NB4 (cell line): Measurements from ENCODE around the gene SHISA6.

Source experiments
- DNase-seq: peaks from one replicate; pipeline ENCODE4 v3.0.0; 2010; ENCODE audit warnings: low read depth
- H3K4me3 ChIP-seq: one replicate; pipeline ENCODE4 v1.5.1; 2011; ENCODE audit warnings: mild to moderate bottlenecking, low read depth, low read length, moderate library complexity
- MYC ChIP-seq: IDR thresholded peaks from 2 replicates; pipeline ENCODE4 v1.6.1; 2011; ENCODE audit warnings: low read depth, low read length
- POLR2A ChIP-seq: IDR thresholded peaks from 2 replicates; pipeline ENCODE4 v1.6.1; 2011; ENCODE audit warnings: mild to moderate bottlenecking; ENCODE audit not compliant: insufficient read length; ENCODE audit errors: extremely low read depth
- TF ChIP-seq, protein P1 (sequence below): IDR thresholded peaks from 2 replicates; pipeline ENCODE4 v1.6.1; 2011; ENCODE audit warnings: low read depth, low read length
- TF ChIP-seq, protein P2 (sequence below): IDR thresholded peaks from one replicate; pipeline ENCODE4 v1.5.1; 2012; ENCODE audit warnings: low read depth, low read length

The SHISA6 gene

DNA sequence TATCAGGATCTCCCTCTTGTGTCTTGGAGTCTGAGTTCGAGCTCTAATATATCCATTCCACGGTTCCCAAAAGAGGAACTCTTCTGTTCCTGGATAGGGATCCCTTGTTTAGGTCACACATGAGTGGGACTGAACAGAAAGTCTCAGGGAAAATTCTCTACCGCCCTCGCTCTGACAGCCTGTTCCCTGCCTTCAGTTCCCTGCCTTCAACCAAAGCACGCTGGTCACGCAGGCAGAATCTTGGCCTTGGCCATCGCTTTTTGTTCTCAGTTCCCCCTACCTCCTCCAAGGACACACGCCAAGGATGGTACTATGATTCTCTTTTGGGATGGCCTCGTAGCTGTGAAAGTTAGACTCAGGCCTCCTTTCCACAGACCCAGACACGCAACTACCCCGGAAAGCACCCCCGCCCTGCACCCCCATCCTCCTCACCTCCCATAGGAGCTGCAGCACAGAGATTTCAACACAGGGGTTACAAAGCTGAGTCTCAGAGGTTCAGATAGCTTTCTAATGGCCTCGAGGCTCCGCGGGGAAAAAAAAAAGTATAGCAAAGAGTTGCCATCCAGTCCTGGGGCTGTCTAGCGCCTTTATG is 1.5 kb upstream of the SHISA6 start:
- no peak overlapping the region for H3K4me3 ChIP-seq
- TF ChIP-seq MYC (no peak), POLR2A (no peak)
- TF ChIP-seq, protein P1, sequence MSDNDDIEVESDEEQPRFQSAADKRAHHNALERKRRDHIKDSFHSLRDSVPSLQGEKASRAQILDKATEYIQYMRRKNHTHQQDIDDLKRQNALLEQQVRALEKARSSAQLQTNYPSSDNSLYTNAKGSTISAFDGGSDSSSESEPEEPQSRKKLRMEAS, result no peak
- TF ChIP-seq, protein P2, sequence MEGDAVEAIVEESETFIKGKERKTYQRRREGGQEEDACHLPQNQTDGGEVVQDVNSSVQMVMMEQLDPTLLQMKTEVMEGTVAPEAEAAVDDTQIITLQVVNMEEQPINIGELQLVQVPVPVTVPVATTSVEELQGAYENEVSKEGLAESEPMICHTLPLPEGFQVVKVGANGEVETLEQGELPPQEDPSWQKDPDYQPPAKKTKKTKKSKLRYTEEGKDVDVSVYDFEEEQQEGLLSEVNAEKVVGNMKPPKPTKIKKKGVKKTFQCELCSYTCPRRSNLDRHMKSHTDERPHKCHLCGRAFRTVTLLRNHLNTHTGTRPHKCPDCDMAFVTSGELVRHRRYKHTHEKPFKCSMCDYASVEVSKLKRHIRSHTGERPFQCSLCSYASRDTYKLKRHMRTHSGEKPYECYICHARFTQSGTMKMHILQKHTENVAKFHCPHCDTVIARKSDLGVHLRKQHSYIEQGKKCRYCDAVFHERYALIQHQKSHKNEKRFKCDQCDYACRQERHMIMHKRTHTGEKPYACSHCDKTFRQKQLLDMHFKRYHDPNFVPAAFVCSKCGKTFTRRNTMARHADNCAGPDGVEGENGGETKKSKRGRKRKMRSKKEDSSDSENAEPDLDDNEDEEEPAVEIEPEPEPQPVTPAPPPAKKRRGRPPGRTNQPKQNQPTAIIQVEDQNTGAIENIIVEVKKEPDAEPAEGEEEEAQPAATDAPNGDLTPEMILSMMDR, result no peak
- no peak for DNase-seq

GRCh38 chr17:11240041-11240840 is 772 bp upstream of the SHISA6 start:
- TF ChIP-seq POLR2A, result no peak
- no peak for DNase-seq
- no peak overlapping the region for H3K4me3 ChIP-seq

DNA sequence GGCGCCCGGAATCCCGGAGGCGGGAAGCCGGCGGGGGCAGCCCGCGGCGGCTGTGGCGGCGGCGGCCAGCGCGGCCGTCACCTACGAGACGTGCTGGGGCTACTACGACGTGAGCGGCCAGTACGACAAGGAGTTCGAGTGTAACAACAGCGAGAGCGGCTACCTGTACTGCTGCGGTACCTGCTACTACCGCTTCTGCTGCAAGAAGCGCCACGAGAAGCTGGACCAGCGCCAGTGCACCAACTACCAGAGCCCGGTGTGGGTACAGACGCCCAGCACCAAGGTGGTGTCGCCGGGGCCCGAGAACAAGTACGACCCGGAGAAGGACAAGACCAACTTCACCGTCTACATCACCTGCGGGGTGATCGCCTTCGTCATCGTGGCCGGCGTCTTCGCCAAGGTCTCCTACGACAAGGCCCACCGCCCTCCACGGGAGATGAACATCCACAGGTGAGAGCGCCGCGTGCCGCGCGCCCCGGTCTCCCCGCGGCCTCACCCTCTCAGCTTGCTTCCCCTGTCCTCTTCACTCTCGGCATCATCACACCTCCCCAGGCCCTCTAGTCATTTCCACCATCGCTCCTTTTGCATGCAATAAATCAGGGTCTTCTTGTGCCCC is 706 bp downstream of the SHISA6 start:
- DNase-seq, result no peak
- no peak overlapping the region for H3K4me3 ChIP-seq
- TF ChIP-seq, protein P1, result no peak
- no peak for TF ChIP-seq POLR2A
- no peak for TF ChIP-seq MYC
- TF ChIP-seq, protein P2, result no peak

DNA sequence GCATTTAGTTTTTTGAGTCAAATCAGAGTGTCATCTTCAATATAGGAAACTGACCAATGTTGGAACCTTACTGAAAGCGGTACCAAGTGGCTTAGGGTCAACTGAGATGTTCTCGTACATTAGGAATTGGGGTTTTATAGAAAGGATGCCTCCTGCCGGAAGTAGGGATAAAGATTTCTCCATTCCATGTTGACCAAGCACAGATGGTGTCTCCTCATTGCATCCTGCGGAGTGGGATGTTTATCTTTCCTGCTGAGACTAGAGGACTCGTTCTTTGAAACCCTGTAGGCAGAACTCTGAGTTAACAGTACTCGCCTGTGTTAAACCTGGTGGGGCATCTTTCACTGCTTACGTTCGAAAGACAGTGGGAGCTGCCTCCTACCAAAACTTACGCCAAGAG is 1.4 kb downstream of the SHISA6 start:
- no peak for TF ChIP-seq MYC
- TF ChIP-seq, protein P2, result no peak
- TF ChIP-seq, protein P1, result no peak
- no peak for TF ChIP-seq POLR2A
- DNase-seq, result no peak
- no peak overlapping the region for H3K4me3 ChIP-seq

DNA sequence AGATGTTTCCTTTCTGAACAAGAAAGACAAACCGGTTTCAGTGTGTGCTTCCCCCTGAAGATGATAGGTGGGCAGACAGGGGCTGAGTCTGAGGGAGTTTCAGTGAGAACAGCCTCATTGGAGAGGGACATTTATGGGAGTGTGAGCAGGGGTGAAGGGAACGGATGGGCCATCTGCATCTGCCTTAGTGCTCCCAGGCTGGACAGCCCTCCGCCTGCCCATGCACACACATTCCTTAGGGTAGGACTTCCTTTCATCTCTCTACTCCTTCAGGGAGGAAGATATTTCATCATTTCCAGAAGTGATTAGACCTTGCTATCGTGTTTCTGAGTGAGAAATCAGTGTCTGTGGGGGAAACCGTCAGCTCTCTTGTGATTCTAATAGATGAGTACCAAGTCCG is 3.8 kb downstream of the SHISA6 start:
- TF ChIP-seq, protein P1, result no peak
- TF ChIP-seq MYC, result no peak
- H3K4me3 ChIP-seq, result no peak overlapping the region
- DNase-seq, result no peak

DNA sequence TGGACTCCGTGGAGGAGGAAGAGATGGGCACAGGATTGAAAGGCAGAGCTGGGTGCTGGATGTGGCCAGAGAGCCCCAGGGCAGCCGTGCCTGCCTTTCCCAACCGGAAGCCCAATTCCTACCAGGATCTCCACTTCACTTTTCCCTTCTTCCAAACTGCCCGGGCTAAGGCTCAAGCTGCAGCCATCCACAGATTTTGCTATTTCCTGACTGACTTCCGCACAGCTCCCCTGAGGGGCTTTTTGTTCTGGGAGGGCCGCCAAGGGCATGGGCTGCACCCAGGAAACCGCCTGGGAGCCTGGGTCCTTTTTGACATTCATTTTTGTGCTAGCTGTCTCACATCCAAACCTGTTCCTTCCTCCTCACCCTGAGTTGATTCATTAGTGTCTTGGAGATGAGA is 4.2 kb downstream of the SHISA6 start:
- no peak for TF ChIP-seq MYC
- TF ChIP-seq, protein P2, result no peak
- TF ChIP-seq, protein P1, result no peak
- TF ChIP-seq POLR2A, result no peak
- DNase-seq, result no peak
- H3K4me3 ChIP-seq, result no peak overlapping the region

DNA sequence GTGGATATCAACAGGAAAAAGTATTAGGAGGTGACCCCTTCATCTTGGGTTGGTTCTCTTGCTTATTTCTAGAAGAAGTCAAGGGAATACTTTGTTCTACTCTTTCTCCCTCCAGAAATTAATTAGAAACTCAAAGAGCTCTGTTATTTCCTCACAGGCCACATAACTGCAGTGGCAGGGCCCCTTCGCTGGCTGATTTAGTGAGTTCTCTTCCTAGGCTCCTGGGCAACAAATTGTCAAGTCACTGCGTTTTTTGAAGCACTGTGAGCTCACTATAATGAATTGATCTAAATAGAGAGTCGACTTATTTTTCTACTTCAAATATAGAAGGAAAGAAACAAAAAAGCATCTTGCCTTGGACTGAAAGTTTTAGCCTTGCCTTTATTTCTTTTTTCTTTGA is 4.8 kb downstream of the SHISA6 start:
- DNase-seq, result no peak
- TF ChIP-seq POLR2A (no peak), MYC (no peak)
- TF ChIP-seq, protein P2, result no peak
- TF ChIP-seq, protein P1, result no peak
- H3K4me3 ChIP-seq, result no peak overlapping the region
